Smooth muscle cell (in vitro differentiated cells): ENCODE results near the gene DPP10. TPM values are rescaled to one million over a fixed set of nuclear protein-coding genes. Genes with fewer than 3 reads are reported as not detected.
"Not testable (repeated sequence)": the region's sequence is repeated elsewhere in the genome, so short reads cannot be mapped to it uniquely, and the experiment has no call there.

Experiments used
- DNase-seq: peaks from one replicate; lab custom pipeline; 2025; ENCODE audit not compliant: unreplicated experiment; lab: John Stamatoyannopoulos, UW
- H2AFZ ChIP-seq: fragments of 200-600 bp; sonication (generic); 2 replicates; pipeline ENCODE4 v1.6.0; 2016; ENCODE audit warnings: antibody characterized with exemption, low read depth, mild to moderate bottlenecking
- H3F3A ChIP-seq: fragments of 200-600 bp; sonication (generic); 2 replicates; pipeline ENCODE4 v1.6.0; 2017; ENCODE audit warnings: antibody characterized with exemption, low read depth
- H3K27ac ChIP-seq: fragments of 200-600 bp; sonication (generic); 2 replicates; pipeline ENCODE4 v1.5.1; 2016; ENCODE audit warnings: low read depth, mild to moderate bottlenecking
- H3K27me3 ChIP-seq: fragments of 200-600 bp; sonication (generic); 2 replicates; pipeline ENCODE4 v1.6.1; 2016; ENCODE audit warnings: low read depth, mild to moderate bottlenecking
- H3K36me3 ChIP-seq: fragments of 200-600 bp; sonication (generic); 2 replicates; pipeline ENCODE4 v1.5.1; 2016; ENCODE audit warnings: low read depth
- H3K4me1 ChIP-seq: fragments of 200-600 bp; sonication (generic); 2 replicates; pipeline ENCODE4 v1.5.1; 2016; ENCODE audit warnings: low read depth
- H3K4me2 ChIP-seq: fragments of 200-600 bp; sonication (generic); 2 replicates; pipeline ENCODE4 v1.6.0; 2016; ENCODE audit warnings: mild to moderate bottlenecking
- H3K4me3 ChIP-seq: fragments of 200-600 bp; sonication (generic); 2 replicates; pipeline ENCODE4 v1.5.1; 2016; ENCODE audit warnings: mild to moderate bottlenecking
- H3K79me2 ChIP-seq: fragments of 200-600 bp; sonication (generic); 2 replicates; pipeline ENCODE4 v1.6.0; 2016; ENCODE audit warnings: low read depth, mild to moderate bottlenecking
- H3K9ac ChIP-seq: fragments of 200-600 bp; sonication (generic); 2 replicates; pipeline ENCODE4 v1.6.0; 2016; ENCODE audit warnings: low read depth
- H3K9me3 ChIP-seq: fragments of 200-600 bp; sonication (generic); replicated peaks from 2 replicates; pipeline ENCODE4 v1.5.1; 2016; ENCODE audit warnings: low read depth
- H4K20me1 ChIP-seq: fragments of 200-600 bp; sonication (generic); 2 replicates; pipeline ENCODE4 v1.6.0; 2016; ENCODE audit warnings: low read depth
- WGBS: methylation state at CpG from one replicate; pipeline ENCODE4 v1.1.7; 2016; ENCODE audit warnings: low lambda C conversion rate; 5-methylcytosine and 5-hydroxymethylcytosine counted together
- polyA plus RNA-seq: library from polyadenylated mRNA; unstranded; fragments of >200 nt; fragmentation: Nextera tagmentation; extraction: Ambion mirVana; gene quantifications from 2 replicates; pipeline ENCODE4 v1.2.1, GENCODE V29; 2016
- total RNA-seq: library from RNA; depleted of rRNA; stranded (reverse); fragments of >200 nt; gene quantifications from 2 replicates; pipeline ENCODE4 v1.2.3, GENCODE V29; 2014
- TF ChIP-seq, protein P1 (sequence below): fragments of 200-600 bp; sonication (generic); IDR thresholded peaks from 2 replicates; pipeline ENCODE4 v1.5.1; 2017; ENCODE audit warnings: borderline replicate concordance, mild to moderate bottlenecking, antibody characterized with exemption; ENCODE audit not compliant: insufficient read depth, poor library complexity, severe bottlenecking

DPP10 gene
- total and polyA plus RNA-seq, 2 experiments from 2014 or later: 3.6 TPM; not detected in 1

DNA sequence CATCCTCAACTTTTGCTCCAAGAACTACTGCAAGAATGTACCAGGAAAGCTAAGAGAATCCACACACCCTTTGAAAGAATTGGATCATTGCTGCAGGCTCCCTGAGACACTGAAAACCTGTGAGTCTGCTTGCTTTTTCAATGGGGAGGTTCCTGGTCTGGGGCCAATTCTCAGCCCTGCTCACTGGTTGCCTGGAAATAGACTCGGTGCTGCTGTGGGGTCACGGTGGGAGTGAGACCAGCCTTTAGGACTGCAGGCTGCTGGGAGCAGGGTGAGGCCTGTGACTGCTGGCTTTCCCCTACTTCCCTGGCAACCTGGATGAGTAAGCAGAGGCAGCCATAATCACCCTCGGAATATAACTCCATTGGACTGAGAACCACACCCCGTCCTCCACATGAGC is 569.3 kb downstream of the DPP10 start:
- no peaks in the 10 kb centered on the region for H4K20me1 ChIP-seq
- TF ChIP-seq, protein P1, sequence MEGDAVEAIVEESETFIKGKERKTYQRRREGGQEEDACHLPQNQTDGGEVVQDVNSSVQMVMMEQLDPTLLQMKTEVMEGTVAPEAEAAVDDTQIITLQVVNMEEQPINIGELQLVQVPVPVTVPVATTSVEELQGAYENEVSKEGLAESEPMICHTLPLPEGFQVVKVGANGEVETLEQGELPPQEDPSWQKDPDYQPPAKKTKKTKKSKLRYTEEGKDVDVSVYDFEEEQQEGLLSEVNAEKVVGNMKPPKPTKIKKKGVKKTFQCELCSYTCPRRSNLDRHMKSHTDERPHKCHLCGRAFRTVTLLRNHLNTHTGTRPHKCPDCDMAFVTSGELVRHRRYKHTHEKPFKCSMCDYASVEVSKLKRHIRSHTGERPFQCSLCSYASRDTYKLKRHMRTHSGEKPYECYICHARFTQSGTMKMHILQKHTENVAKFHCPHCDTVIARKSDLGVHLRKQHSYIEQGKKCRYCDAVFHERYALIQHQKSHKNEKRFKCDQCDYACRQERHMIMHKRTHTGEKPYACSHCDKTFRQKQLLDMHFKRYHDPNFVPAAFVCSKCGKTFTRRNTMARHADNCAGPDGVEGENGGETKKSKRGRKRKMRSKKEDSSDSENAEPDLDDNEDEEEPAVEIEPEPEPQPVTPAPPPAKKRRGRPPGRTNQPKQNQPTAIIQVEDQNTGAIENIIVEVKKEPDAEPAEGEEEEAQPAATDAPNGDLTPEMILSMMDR: no peak

DNA sequence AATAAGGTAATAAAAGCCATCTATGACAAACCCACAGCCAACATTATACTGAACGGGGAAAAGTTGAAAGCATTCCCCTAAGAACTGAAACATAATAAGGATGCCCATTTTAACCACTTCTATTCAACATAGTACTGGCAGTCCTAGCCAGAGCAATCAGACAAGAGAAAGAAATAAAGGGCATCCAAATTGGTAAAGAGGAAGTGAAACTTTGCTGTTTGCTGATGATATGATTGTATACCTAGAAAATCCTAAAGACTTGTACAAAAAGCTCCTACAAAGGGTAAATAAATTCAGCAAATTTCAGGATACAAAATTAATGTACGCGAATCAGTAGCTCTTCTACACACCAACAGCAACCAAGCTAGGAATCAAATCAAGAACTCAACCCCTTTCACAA is 579.6 kb downstream of the DPP10 start:
- H3K79me2 ChIP-seq, H3K27me3 ChIP-seq, H3K27ac ChIP-seq, H3K9ac ChIP-seq, H3K4me1 ChIP-seq, H3K9me3 ChIP-seq, H3K4me3 ChIP-seq, H4K20me1 ChIP-seq, H3K36me3 ChIP-seq, H3F3A ChIP-seq, H3K4me2 ChIP-seq, DNase-seq, H2AFZ ChIP-seq: not testable (repeated sequence)
- 88% methylated on average over 3 of the region's 3 CpGs for WGBS

More for the DNA sequence above, 569.3 kb downstream of the DPP10 start:
- WGBS: 97% methylated on average over 4 of the region's 4 CpGs
- Histone ChIP-seq H3K4me1 (no peaks in the 10 kb centered on the region), H3K4me2 (no peak overlapping the region), H3K27me3 (no peaks in the 10 kb centered on the region), H3K36me3 (no peaks in the 10 kb centered on the region), H3K9ac (no peak overlapping the region), H3K4me3 (no peak overlapping the region), H3F3A (no peaks in the 10 kb centered on the region), H3K9me3 (no peaks in the 10 kb centered on the region), H3K27ac (no peak overlapping the region), H3K79me2 (no peaks in the 10 kb centered on the region), H2AFZ (no peak overlapping the region)
- no peak for DNase-seq

DNA sequence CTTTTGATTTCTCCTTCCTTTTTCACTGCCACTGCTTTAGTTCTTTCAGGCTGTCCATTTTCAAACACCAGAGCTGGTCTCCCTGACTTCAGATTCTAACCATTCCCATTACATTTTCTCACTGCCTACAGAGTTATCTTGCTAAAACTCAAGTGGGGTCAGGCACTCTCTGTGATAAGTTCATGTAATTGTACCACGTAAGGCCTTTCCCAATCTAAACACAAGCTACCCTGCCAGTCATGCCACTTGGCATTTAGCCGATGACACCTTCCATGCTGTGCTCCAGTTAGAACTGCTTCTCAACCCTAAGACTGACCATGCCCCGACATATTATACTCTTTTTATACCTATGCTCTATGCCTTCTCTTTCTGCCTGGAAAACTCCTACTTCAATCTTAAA is 592.4 kb downstream of the DPP10 start:
- DNase-seq: no peak
- Histone ChIP-seq H3K9ac (no peak overlapping the region), H2AFZ (no peak overlapping the region), H3K27ac (no peak overlapping the region), H3K27me3 (no peaks in the 10 kb centered on the region), H3K36me3 (no peaks in the 10 kb centered on the region), H3K4me3 (no peak overlapping the region), H3F3A (no peaks in the 10 kb centered on the region), H3K4me1 (no peaks in the 10 kb centered on the region), H3K79me2 (no peaks in the 10 kb centered on the region), H3K4me2 (no peak overlapping the region), H3K9me3 (no peaks in the 10 kb centered on the region), H4K20me1 (no peaks in the 10 kb centered on the region)
- WGBS: 91% methylated on average over 3 of the region's 3 CpGs
- TF ChIP-seq, protein P1: no peak

DNA sequence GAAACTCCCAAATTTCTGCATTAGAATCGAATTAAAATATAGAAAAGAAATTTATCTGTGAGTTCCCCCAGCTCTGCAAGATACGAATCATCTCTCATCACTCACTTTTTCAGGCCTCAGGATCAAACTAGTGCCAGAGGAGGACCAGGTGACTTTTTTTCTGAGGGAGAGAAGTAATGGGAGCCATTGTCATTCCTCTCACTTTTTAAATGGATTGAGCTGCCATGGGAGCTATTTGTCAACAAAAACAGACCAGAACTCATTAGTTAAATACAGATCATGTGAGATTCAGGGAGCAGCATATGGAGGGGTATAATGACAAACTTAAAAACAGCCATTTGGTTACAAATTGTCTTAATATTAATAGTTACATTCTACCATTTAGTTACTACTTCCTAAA is 594.4 kb downstream of the DPP10 start:
- Histone ChIP-seq H3K4me1 (no peaks in the 10 kb centered on the region), H3K27me3 (no peaks in the 10 kb centered on the region), H3K9ac (no peak overlapping the region), H3F3A (no peaks in the 10 kb centered on the region), H3K79me2 (no peaks in the 10 kb centered on the region), H3K9me3 (no peaks in the 10 kb centered on the region), H2AFZ (no peak overlapping the region), H3K4me2 (no peak overlapping the region), H3K4me3 (no peak overlapping the region), H4K20me1 (no peaks in the 10 kb centered on the region), H3K36me3 (no peaks in the 10 kb centered on the region), H3K27ac (no peak overlapping the region)
- TF ChIP-seq, protein P1: no peak
- DNase-seq: no peak
- WGBS: 87% methylated on average over 2 of the region's 2 CpGs
